ENCODE measurements around the gene IFNA4. TPM values are rescaled to one million over a fixed set of nuclear protein-coding genes. Genes with fewer than 3 reads are reported as not detected.
"Not testable (repeated sequence)": the region's sequence is repeated elsewhere in the genome, so short reads cannot be mapped to it uniquely, and the experiment has no call there.

IFNA4 gene
- total and polyA plus RNA-seq, 2 donors (not counting 1 experiment from before 2014, with no cell fraction given), result not detected

- Histone ChIP-seq H3K27me3 (replicated peaks in 1 of 4; ENCODE audit: control extremely low read depth in 1 of 4, control insufficient read depth in 3 of 4, insufficient read depth in 4 of 4, low read length in 3 of 4) (peaks cover 0 to 12% (median 5%) of the 10 kb centered on the region in 4 experiments), H2AFZ (ENCODE audit: insufficient read depth, low read depth, low read length, poor library complexity, severe bottlenecking) (peak overlapping the region; percentile 42)
- H3K4me1 ChIP-seq (ENCODE audit: control insufficient read depth in 2 of 2, insufficient read depth in 2 of 2, low read length in 2 of 2); H3K27ac Mint-ChIP-seq; intact Hi-C loops (cut with micrococcal nuclease); H3K27ac ChIP-seq (ENCODE audit: low read length in 2 of 2); H3K36me3 ChIP-seq (replicated peaks in 1 of 2; ENCODE audit: control extremely low read depth in 1 of 2, control insufficient read depth in 1 of 2, extremely low read depth in 1 of 2, insufficient read depth in 2 of 2, low read length in 1 of 2); H3K9me3 Mint-ChIP-seq (ENCODE audit: insufficient read depth); H3K4me2 ChIP-seq (replicated peaks; ENCODE audit: low read depth, low read length, poor library complexity, severe bottlenecking); H3K9ac ChIP-seq (ENCODE audit: low read length); H3K4me3 ChIP-seq (ENCODE audit: control extremely low read depth in 1 of 5, extremely low read depth in 1 of 5, insufficient read depth in 1 of 5, low read depth in 2 of 5, low read length in 4 of 5); H3K4me1 Mint-ChIP-seq; H3K9me3 ChIP-seq (ENCODE audit: control extremely low read depth in 1 of 3, control insufficient read depth in 2 of 3, insufficient read depth in 1 of 3, low read length in 2 of 3); H3K79me2 ChIP-seq (ENCODE audit: control insufficient read depth, insufficient read depth, low read length); POLR2A ChIA-PET; H4K20me1 ChIP-seq (ENCODE audit: control insufficient read depth, insufficient read depth, low read length, poor library complexity, severe bottlenecking): not testable (repeated sequence)
- Mint-ChIP-seq H3K27me3 (peaks cover 13% of the 10 kb centered on the region), H3K4me3 (peak overlapping the region; percentile 2)
- WGBS (ENCODE audit: insufficient coverage), result no CpG with 5 or more reads among the region's 5 CpGs
- ATAC-seq (ENCODE audit: low read depth) (peak; percentile 43), DNase-seq (peak; percentile 20)
- CTCF ChIA-PET, result interaction anchor here (1.6 kb wide), 1 partner anchor 18 kb away, joined by 7 read pairs; no protein-coding TSS in a partner anchor
- peak; percentile 34 for TF ChIP-seq CTCF (IDR thresholded peaks at IDR 0.05)
Measured at GRCh38 chr9:21213411-21214326, 26.3 kb upstream of the IFNA4 start.

GRCh38 chr9:21212160-21212559 is 24.8 kb upstream of the IFNA4 start:
- H3K9me3 Mint-ChIP-seq (ENCODE audit: insufficient read depth); H3K4me1 Mint-ChIP-seq; ATAC-seq (ENCODE audit: low read depth); H3K79me2 ChIP-seq (ENCODE audit: control insufficient read depth, insufficient read depth, low read length); H4K20me1 ChIP-seq (ENCODE audit: control insufficient read depth, insufficient read depth, low read length, poor library complexity, severe bottlenecking); DNase-seq; H3K9me3 ChIP-seq (ENCODE audit: control extremely low read depth in 1 of 3, control insufficient read depth in 2 of 3, insufficient read depth in 1 of 3, low read length in 2 of 3); H3K9ac ChIP-seq (ENCODE audit: low read length); H2AFZ ChIP-seq (ENCODE audit: insufficient read depth, low read depth, low read length, poor library complexity, severe bottlenecking); H3K4me1 ChIP-seq (ENCODE audit: control insufficient read depth in 2 of 2, insufficient read depth in 2 of 2, low read length in 2 of 2); H3K27ac ChIP-seq (ENCODE audit: low read length in 2 of 2); intact Hi-C loops (cut with micrococcal nuclease); POLR2A ChIA-PET; H3K27me3 ChIP-seq (replicated peaks in 1 of 4; ENCODE audit: control extremely low read depth in 1 of 4, control insufficient read depth in 3 of 4, insufficient read depth in 4 of 4, low read length in 3 of 4); H3K4me2 ChIP-seq (replicated peaks; ENCODE audit: low read depth, low read length, poor library complexity, severe bottlenecking); H3K36me3 ChIP-seq (replicated peaks in 1 of 2; ENCODE audit: control extremely low read depth in 1 of 2, control insufficient read depth in 1 of 2, extremely low read depth in 1 of 2, insufficient read depth in 2 of 2, low read length in 1 of 2); H3K27ac Mint-ChIP-seq; H3K4me3 Mint-ChIP-seq; H3K27me3 Mint-ChIP-seq; H3K4me3 ChIP-seq (ENCODE audit: control extremely low read depth in 1 of 5, extremely low read depth in 1 of 5, insufficient read depth in 1 of 5, low read depth in 2 of 5, low read length in 4 of 5); CTCF ChIA-PET: not testable (repeated sequence)
- WGBS (ENCODE audit: insufficient coverage), result 92% methylated on average over 2 of the region's 2 CpGs

- DNase-seq; H3K27ac Mint-ChIP-seq; H3K4me2 ChIP-seq (replicated peaks; ENCODE audit: low read depth, low read length, poor library complexity, severe bottlenecking); H3K9ac ChIP-seq (ENCODE audit: low read length); H3K79me2 ChIP-seq (ENCODE audit: control insufficient read depth, insufficient read depth, low read length); H3K4me1 Mint-ChIP-seq; H4K20me1 ChIP-seq (ENCODE audit: control insufficient read depth, insufficient read depth, low read length, poor library complexity, severe bottlenecking); POLR2A ChIA-PET; H2AFZ ChIP-seq (ENCODE audit: insufficient read depth, low read depth, low read length, poor library complexity, severe bottlenecking); H3K9me3 Mint-ChIP-seq (ENCODE audit: insufficient read depth); H3K27me3 ChIP-seq (replicated peaks in 1 of 4; ENCODE audit: control extremely low read depth in 1 of 4, control insufficient read depth in 3 of 4, insufficient read depth in 4 of 4, low read length in 3 of 4); ATAC-seq (ENCODE audit: low read depth); H3K36me3 ChIP-seq (replicated peaks in 1 of 2; ENCODE audit: control extremely low read depth in 1 of 2, control insufficient read depth in 1 of 2, extremely low read depth in 1 of 2, insufficient read depth in 2 of 2, low read length in 1 of 2); H3K9me3 ChIP-seq (ENCODE audit: control extremely low read depth in 1 of 3, control insufficient read depth in 2 of 3, insufficient read depth in 1 of 3, low read length in 2 of 3); H3K27ac ChIP-seq (ENCODE audit: low read length in 2 of 2); H3K4me3 ChIP-seq (ENCODE audit: control extremely low read depth in 1 of 5, extremely low read depth in 1 of 5, insufficient read depth in 1 of 5, low read depth in 2 of 5, low read length in 4 of 5); intact Hi-C loops (cut with micrococcal nuclease); H3K4me1 ChIP-seq (ENCODE audit: control insufficient read depth in 2 of 2, insufficient read depth in 2 of 2, low read length in 2 of 2); H3K4me3 Mint-ChIP-seq: not testable (repeated sequence)
- no CpG with 5 or more reads among the region's 2 CpGs for WGBS (ENCODE audit: insufficient coverage)
- CTCF ChIA-PET, result interaction anchor here (1.5 to 1.6 kb wide), 2 partner anchors 25 to 107 kb away, joined by 3 to 4 read pairs; no protein-coding TSS in a partner anchor
- H3K27me3 Mint-ChIP-seq, result peaks cover 13% of the 10 kb centered on the region
Measured at GRCh38 chr9:21210782-21211181, 23.4 kb upstream of the IFNA4 start.
